Activated CD8-positive, alpha-beta memory T cell treated with anti-CD3 and anti-CD28 coated beads for 36 hours (primary cell): ENCODE data around the gene IL17RC. TPM values are rescaled to one million over a fixed set of nuclear protein-coding genes. Genes with fewer than 3 reads are reported as not detected.

Source experiments
- total RNA-seq, 2 experiments: library from RNA; stranded (reverse); gene quantifications; one replicate each; pipeline ENCODE4 v1.2.3, GENCODE V29; 2021

The IL17RC gene
- total RNA-seq, 2 experiments from 2014 or later, result 0.19 to 0.27 TPM

Other genes with a start within 250 kb of the IL17RC start
- under 1 TPM; 0.10 to 0.40 TPM for gene CPNE9, start 213.3 kb upstream of the IL17RC start, total RNA-seq
- gene BRPF1, start 185.4 kb upstream of the IL17RC start, total RNA-seq, result 10 to 100 TPM; 44.4 to 44.8 TPM
- gene OGG1, start 167.1 kb upstream of the IL17RC start, total RNA-seq, result 10 to 100 TPM; 35.3 to 38.6 TPM
- 10 to 100 TPM; 28.3 to 29.5 TPM for gene CAMK1, start 147.2 kb upstream of the IL17RC start, total RNA-seq
- 10 to 100 TPM; 57.4 to 58.9 TPM for gene TADA3, start 124.6 kb upstream of the IL17RC start, total RNA-seq
- gene ARPC4, start 124.0 kb upstream of the IL17RC start, total RNA-seq, result 100 to 1,000 TPM; 299 to 300 TPM
- 10 to 100 TPM; 22.2 to 23.0 TPM for gene TTLL3, start 106.8 kb upstream of the IL17RC start, total RNA-seq
- gene RPUSD3, start 73.1 kb upstream of the IL17RC start, total RNA-seq, result 10 to 100 TPM; 80.4 to 81.3 TPM
- gene CIDEC, start 36.8 kb upstream of the IL17RC start, total RNA-seq, result not detected
- 10 to 100 TPM; 51.8 to 53.3 TPM for gene JAGN1, start 26.5 kb upstream of the IL17RC start, total RNA-seq
- 1 to 10 TPM in 1 of 2 experiments, under 1 TPM in 1; 0.70 to 1.3 TPM for gene IL17RE, start 14.2 kb upstream of the IL17RC start, total RNA-seq
- gene CRELD1, start 16.7 kb downstream of the IL17RC start, total RNA-seq, result 10 to 100 TPM; 11.7 to 14.1 TPM
- 1 to 10 TPM; 8.3 to 9.4 TPM for gene PRRT3, start 35.3 kb downstream of the IL17RC start, total RNA-seq
- gene EMC3, start 69.7 kb downstream of the IL17RC start, total RNA-seq, result 10 to 100 TPM; 50.4 to 55.5 TPM
- 10 to 100 TPM; 67.2 to 71.4 TPM for gene FANCD2, start 109.3 kb downstream of the IL17RC start, total RNA-seq
- not detected for gene FANCD2OS, start 191.2 kb downstream of the IL17RC start, total RNA-seq
- 100 to 1,000 TPM in 1 of 2 experiments, 10 to 100 TPM in 1; 99.7 to 101 TPM for gene BRK1, start 198.6 kb downstream of the IL17RC start, total RNA-seq
- gene VHL, start 224.7 kb downstream of the IL17RC start, total RNA-seq, result 10 to 100 TPM; 43.2 to 46.5 TPM
- gene IRAK2, start 247.8 kb downstream of the IL17RC start, total RNA-seq, result 1 to 10 TPM; 4.0 TPM